ENCODE data around the gene INTS11.

INTS11 gene

GRCh38 chr1:1285102-1285571 lies 39.3 kb downstream of the INTS11 start:
- no peak for DNase-seq (ENCODE audit: low spot score)

- no peak for DNase-seq (ENCODE audit: low spot score)
Measured at GRCh38 chr1:1284221-1285101, 40.0 kb downstream of the INTS11 start.

GRCh38 chr1:1283821-1284220 lies 40.6 kb downstream of the INTS11 start:
- no peak for DNase-seq (ENCODE audit: low spot score)

- no peak for DNase-seq (ENCODE audit: low spot score)
Measured at GRCh38 chr1:1282998-1283397, 41.5 kb downstream of the INTS11 start.

GRCh38 chr1:1281533-1282321 lies 42.7 kb downstream of the INTS11 start:
- no peak for DNase-seq (ENCODE audit: low spot score)

DNA sequence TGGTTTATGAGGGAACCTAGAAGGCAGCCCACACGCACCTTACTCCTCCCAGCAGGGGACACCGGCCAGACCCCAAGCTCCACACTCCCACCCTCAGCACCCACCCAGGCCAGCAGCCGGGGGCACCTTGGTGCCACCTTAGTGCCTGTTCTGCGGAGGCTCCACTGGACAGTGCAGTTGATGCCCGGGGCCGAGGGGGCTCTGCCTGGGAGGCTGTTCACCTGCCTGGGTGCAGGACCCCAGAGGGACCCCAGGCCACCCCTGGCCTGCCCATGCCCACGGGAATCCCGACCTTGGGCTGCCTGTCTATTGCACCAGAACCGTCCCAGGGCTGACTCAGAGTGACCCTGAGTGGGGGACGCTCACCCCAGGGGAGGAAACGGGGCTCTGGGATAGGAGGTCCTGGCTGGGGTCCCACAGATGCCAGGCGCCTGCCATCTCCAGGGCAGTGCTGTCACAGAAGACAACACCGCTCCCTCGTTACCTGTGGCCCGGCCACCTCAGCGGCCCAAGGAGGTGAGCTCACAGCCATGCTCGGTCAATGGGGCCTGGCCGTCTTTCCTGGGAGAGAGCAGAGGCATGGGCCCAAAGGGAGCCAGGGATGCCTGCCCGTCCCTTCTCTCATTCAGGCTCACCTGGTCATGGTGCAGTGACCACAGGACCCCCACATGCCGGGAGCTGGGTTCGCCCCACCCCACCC lies 43.5 kb downstream of the INTS11 start:
- DNase-seq (ENCODE audit: low spot score), result no peak

DNA sequence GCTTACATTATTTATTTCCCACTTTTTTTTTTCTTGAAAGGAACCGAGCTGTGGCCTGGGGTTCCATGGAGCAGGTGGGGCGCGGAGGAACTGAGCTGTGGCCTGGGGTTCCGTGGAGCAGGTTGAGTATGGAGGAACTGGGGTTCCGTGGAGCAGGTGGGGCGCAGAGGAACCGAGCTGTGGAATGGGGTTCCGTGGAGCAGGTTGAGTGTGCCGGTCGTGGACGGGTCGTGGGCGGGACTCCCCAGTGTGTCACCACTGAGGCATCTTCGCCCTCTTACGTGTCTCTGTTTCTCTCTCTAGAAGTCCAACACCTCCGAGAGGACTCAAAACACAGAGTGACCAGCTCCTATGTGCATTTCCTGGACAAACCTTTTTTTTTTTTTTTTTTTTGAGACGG lies 45.4 kb downstream of the INTS11 start:
- no peak for DNase-seq (ENCODE audit: low spot score)

DNA sequence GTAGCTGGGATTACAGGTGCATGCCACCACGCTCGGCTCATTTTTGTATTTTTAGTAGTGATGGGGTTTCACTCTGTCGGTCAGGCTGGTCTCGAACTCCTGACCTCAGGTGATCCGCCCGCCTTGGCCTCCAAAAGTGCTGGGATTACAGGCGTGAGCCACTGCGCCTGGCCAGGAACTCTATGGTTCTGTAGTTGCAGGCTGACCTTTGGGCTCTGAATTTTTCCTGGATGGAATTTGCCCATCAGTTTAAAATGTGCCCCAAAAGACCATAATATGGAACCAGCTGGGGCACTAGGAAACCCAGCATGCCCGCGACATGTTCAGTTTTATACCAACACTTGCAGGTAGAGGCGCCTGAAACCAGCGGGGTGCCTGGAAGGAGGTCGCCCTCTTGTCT lies 45.8 kb downstream of the INTS11 start:
- DNase-seq (ENCODE audit: low spot score), result no peak

GRCh38 chr1:1275836-1276235 lies 48.6 kb downstream of the INTS11 start:
- no peak for DNase-seq (ENCODE audit: low spot score)

DNA sequence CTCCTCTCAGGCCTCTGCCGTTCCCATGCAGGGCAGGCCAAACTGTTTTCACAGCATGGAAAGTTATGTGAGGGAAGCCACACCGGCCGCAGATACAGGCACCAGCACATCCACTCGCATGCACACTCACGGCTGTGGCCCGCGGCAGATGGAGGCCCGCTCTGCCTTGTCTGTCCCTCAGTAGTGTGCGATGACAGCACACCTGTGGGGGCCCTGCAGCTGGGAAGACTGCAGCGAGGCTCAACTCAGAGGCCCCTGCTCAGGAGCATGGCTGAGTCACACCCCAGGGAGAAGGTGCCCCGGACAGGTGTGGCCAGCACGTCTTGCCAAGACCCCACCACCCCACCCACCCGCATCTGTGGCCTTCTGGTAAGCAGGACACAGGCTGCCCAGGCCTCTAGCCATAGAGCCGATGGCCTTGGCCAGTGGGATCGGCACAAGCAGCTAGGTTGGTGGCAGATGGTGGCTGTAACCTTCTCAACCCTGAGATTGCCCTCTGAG lies 49.5 kb downstream of the INTS11 start:
- DNase-seq (ENCODE audit: low spot score), result no peak

DNA sequence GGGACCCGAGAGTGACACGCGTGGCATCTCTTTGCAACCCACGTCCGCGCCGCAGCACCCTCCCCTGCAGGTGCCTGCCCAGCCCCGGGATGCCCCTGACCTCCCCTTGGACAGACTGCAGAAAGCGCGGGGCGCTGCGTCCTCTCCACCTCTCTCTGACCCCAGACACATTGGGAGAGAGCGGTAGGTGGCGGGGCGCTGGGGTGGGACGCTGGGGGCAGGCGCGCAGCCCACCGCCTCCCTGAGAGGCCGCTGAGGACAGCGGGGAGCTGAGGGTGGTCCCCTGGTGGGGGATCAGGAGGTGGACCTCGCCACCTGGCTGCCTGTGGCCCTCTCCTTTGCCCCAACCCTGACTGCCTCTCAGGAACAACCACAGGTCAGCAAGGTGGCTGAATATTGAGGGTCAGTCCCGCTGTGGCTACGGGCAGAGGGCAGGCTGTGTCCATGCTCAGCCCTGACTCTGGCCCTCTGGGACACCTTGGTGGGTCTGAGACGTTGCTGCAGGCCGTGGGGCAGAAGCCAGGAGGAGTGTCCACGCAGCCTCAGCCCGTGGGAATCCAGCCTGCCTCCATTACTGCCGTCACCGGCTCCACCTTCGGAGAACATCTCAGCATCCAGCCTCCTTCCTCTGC lies 50.0 kb downstream of the INTS11 start:
- DNase-seq (ENCODE audit: low spot score), result no peak

DNA sequence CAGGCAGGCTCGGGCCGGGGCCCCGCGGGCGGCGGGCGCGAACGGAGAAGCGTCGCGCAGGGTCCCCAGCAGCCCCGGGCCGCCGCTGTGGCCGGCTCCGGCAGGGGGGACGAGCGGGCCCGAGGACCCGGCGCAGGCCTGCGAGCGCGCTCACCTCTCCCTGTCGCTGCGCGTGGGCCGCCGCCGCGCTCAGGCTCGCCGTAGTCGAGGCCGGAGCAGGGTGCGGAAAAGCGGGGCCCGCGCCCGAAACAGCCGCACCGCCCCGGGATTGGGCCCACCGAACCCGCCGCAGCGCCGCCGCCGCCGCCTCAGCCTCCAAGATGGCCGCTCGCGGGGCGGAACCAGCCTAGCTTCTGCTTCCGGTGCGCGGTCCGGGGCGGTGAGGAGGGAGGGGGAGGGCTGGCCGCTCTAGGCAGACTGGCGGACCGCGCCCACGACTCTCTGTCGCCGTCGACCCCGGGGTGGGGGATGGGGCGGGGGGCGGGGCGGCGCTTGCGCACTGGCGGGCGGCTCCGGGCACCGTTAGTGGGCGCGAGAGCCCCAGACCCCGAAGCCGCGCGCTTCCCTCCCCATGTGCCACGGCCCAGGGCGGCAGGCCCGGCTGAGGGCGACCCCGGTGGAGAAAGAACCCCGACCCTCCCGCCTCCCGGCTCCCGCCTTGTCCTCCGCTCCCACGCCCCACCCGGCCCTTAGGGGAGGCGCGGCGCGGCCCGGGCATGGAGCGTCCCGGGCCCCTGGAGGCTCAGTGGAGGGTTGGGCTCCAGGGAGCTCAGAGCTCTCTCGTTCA lies 50.8 kb downstream of the INTS11 start, which contains the start of gene UBE2J2:
TSS of gene UBE2J2 (minus strand) at position 343 of the 787 bp plus-strand sequence. CDS start 5,862 bp downstream, outside the sequence.
- peak; percentile 93 for DNase-seq (ENCODE audit: low spot score)

- no peak for DNase-seq (ENCODE audit: low spot score)
Measured at GRCh38 chr1:1273209-1273511, 51.3 kb downstream of the INTS11 start.

GRCh38 chr1:1272341-1273208 lies 51.9 kb downstream of the INTS11 start:
- DNase-seq (ENCODE audit: low spot score), result no peak

DNA sequence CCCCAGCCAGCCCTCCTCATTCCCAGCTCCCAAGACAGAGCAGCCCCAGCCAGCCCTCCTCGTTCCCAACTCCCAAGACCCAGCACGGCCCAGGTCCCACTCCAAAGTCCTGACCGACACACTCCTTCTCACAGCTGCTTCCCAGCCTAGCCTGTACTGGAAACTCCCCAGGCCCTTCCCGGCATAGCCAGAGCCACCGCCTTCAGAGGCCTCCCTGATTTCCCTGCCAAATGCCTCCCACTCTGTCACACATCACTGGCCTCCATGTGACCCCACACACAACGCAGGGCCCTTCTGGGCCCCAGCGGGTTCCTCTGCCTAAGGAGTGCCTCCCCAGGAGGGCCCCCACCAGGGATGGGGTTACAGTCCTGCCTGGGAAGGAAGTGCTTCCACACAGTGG lies 53.6 kb downstream of the INTS11 start:
- no peak for DNase-seq (ENCODE audit: low spot score)

GRCh38 chr1:1268284-1268682 lies 56.2 kb downstream of the INTS11 start:
- DNase-seq (ENCODE audit: low spot score), result no peak

GRCh38 chr1:1267488-1268283 lies 56.8 kb downstream of the INTS11 start:
- DNase-seq (ENCODE audit: low spot score), result no peak

GRCh38 chr1:1264868-1265272 lies 59.6 kb downstream of the INTS11 start:
- DNase-seq (ENCODE audit: low spot score), result no peak

DNA sequence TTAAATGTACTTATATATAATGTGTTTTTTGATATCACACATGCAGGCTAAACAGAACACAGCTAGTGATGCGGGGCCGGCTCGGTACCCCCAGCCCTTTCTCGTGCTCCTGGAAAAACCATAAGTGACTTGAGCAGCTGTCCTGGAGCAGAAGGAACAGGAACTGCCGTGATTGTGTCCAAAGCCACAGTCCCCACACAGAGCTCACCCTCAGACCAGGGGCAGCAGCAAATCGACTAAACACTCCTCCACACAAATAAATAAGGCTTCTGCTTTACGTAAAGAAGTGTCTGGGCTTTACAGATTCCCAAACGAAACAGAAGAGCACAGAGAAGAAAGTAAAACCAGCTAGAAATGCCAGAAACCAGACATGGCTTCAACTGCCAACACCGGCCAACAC lies 60.4 kb downstream of the INTS11 start:
- no peak for DNase-seq (ENCODE audit: low spot score)

All from activated CD4-positive, alpha-beta T cell treated with anti-CD3 and anti-CD28 coated beads, Interleukin-2, Interleukin-4, amounts not matched to agents 100 ng/mL and 50 ng/mL, durations not matched to agents 16 hours and 8 hours (primary cell).